HepG2 (cell line): ENCODE measurements around the gene PPP2R2C. TPM values are rescaled to one million over a fixed set of nuclear protein-coding genes. Genes with fewer than 3 reads are reported as not detected.

Experiments used
- BHLHE40 ChIP-seq: IDR thresholded peaks from 2 replicates; pipeline ENCODE4 v1.6.1; 2011; ENCODE audit warnings: low read length, improper control_type of control experiment
- CBX1 ChIP-seq: IDR thresholded peaks from one replicate; pipeline ENCODE4 v1.6.1; 2016; ENCODE audit warnings: antibody characterized with exemption, low read depth
- FOXP1 ChIP-seq, 2 experiments: fragments of 450-650 bp in 1 of 2; IDR thresholded peaks; 2 replicates each; pipeline ENCODE4 v1.6.1; 2017 to 2018; ENCODE audit warnings: antibody characterized with exemption in 1 of 2
- HOXA9 ChIP-seq: sonication (generic); formaldehyde crosslinking; IDR thresholded peaks from 2 replicates; pipeline ENCODE4 v1.8.1; 2022; ENCODE audit warnings: missing genetic modification reagents, mild to moderate bottlenecking, moderate library complexity, borderline replicate concordance
- KLF11 ChIP-seq: IDR thresholded peaks from 2 replicates; pipeline ENCODE4 v1.6.1; 2016; ENCODE audit warnings: missing compliant biosample characterization
- KMT2B ChIP-seq: IDR thresholded peaks from 2 replicates; pipeline ENCODE4 v1.6.1; 2016; ENCODE audit warnings: missing genetic modification reagents, missing compliant biosample characterization
- PHF5A ChIP-seq: IDR thresholded peaks from one replicate; pipeline ENCODE4 v1.6.1; 2018; ENCODE audit warnings: low read depth, missing genetic modification reagents; ENCODE audit not compliant: unreplicated experiment
- PHF8 ChIP-seq: sonication (generic); formaldehyde crosslinking; IDR thresholded peaks from 2 replicates; pipeline ENCODE4 v1.5.0; 2020; ENCODE audit warnings: missing genetic modification reagents
- PRPF4 ChIP-seq: fragments of 200-400 bp; formaldehyde crosslinking; IDR thresholded peaks from 2 replicates; pipeline ENCODE4 v1.6.1; 2016; ENCODE audit warnings: low read length, low read depth; ENCODE audit not compliant: poor library complexity, severe bottlenecking
- RORA ChIP-seq: sonication (generic); formaldehyde crosslinking; IDR thresholded peaks from 2 replicates; pipeline ENCODE4 v1.5.0; 2020; ENCODE audit warnings: mild to moderate bottlenecking, missing genetic modification reagents, moderate library complexity
- SATB2 ChIP-seq: sonication (generic); formaldehyde crosslinking; IDR thresholded peaks from 2 replicates; pipeline ENCODE4 v1.5.0; 2020; ENCODE audit warnings: missing genetic modification reagents
- TCF7 ChIP-seq: sonication (generic); IDR thresholded peaks from 2 replicates; pipeline ENCODE4 v1.6.1; 2016; ENCODE audit warnings: antibody characterized with exemption, low read depth
- TP53 ChIP-seq: sonication (generic); formaldehyde crosslinking; conservative IDR thresholded peaks from 2 replicates; pipeline ENCODE4 v1.4.0; 2020; ENCODE audit warnings: missing genetic modification reagents
- TSC22D2 ChIP-seq: sonication (generic); formaldehyde crosslinking; IDR thresholded peaks from 2 replicates; pipeline ENCODE4 v1.5.1; 2020; ENCODE audit warnings: missing genetic modification reagents, mild to moderate bottlenecking, borderline replicate concordance
- ZNF30 ChIP-seq: sonication (generic); formaldehyde crosslinking; IDR thresholded peaks from 2 replicates; pipeline ENCODE4 v1.5.0; 2020; ENCODE audit warnings: mild to moderate bottlenecking, missing genetic modification reagents
- ZNF367 ChIP-seq: sonication (generic); formaldehyde crosslinking; IDR thresholded peaks from 2 replicates; pipeline ENCODE4 v1.4.0; 2020; ENCODE audit warnings: missing genetic modification reagents, borderline replicate concordance
- ZNF713 ChIP-seq: sonication (generic); formaldehyde crosslinking; IDR thresholded peaks from 2 replicates; pipeline ENCODE4 v1.4.0; 2020; ENCODE audit warnings: mild to moderate bottlenecking, missing genetic modification reagents
- polyA plus RNA-seq, 8 experiments: library from polyadenylated mRNA; depleted of rRNA in 3 of 8; stranded (reverse) in 7 of 8; unstranded in 1 of 8; fragments of >200 nt; fragmentation: Illumina TruSeq in 4 of 8; extraction: Trizol in 4 of 8; gene quantifications; 2 replicates each; pipeline versions ENCODE4 v1.2.1 to v1.2.3, GENCODE V29; 2011 to 2016; ENCODE audit warnings: low read depth in 4 of 8, missing spikeins in 1 of 8, mixed read lengths in 1 of 8; ENCODE audit not compliant: insufficient read depth in 1 of 8
- total RNA-seq, 5 experiments: library from RNA; depleted of rRNA; stranded (reverse); fragments of >200 nt; fragmentation: Illumina TruSeq; extraction: Trizol; gene quantifications; 2 replicates each; pipeline ENCODE4 v1.2.3, GENCODE V29; 2016; ENCODE audit warnings: low read depth in 1 of 5
- TF ChIP-seq, protein P1 (sequence below): sonication (generic); formaldehyde crosslinking; IDR thresholded peaks from 2 replicates; pipeline ENCODE4 v1.4.0; 2020; ENCODE audit warnings: mild to moderate bottlenecking, missing genetic modification reagents
- TF ChIP-seq, protein P2 (sequence below): sonication (generic); formaldehyde crosslinking; conservative IDR thresholded peaks from 2 replicates; pipeline ENCODE4 v1.4.0; 2020; ENCODE audit warnings: missing genetic modification reagents
- TF ChIP-seq, protein P3 (sequence below): sonication (generic); formaldehyde crosslinking; IDR thresholded peaks from 2 replicates; pipeline ENCODE4 v1.5.0; 2020; ENCODE audit warnings: mild to moderate bottlenecking, missing genetic modification reagents
- TF ChIP-seq, protein P4 (sequence below): IDR thresholded peaks from 2 replicates; pipeline ENCODE4 v1.6.1; 2016
- TF ChIP-seq, protein P5 (sequence below): IDR thresholded peaks from 2 replicates; pipeline ENCODE4 v1.6.1; 2016; ENCODE audit warnings: low read depth, borderline replicate concordance
- TF ChIP-seq, protein P6 (sequence below): sonication (generic); formaldehyde crosslinking; conservative IDR thresholded peaks from 2 replicates; pipeline ENCODE4 v1.4.0; 2020; ENCODE audit warnings: mild to moderate bottlenecking, missing genetic modification reagents, moderate library complexity

PPP2R2C gene
- total and polyA plus RNA-seq, 2 of the 13 experiments (the other 11 are each of a cell fraction or from before 2014, with no cell fraction given) = 0.60 to 8.6 TPM

DNA sequence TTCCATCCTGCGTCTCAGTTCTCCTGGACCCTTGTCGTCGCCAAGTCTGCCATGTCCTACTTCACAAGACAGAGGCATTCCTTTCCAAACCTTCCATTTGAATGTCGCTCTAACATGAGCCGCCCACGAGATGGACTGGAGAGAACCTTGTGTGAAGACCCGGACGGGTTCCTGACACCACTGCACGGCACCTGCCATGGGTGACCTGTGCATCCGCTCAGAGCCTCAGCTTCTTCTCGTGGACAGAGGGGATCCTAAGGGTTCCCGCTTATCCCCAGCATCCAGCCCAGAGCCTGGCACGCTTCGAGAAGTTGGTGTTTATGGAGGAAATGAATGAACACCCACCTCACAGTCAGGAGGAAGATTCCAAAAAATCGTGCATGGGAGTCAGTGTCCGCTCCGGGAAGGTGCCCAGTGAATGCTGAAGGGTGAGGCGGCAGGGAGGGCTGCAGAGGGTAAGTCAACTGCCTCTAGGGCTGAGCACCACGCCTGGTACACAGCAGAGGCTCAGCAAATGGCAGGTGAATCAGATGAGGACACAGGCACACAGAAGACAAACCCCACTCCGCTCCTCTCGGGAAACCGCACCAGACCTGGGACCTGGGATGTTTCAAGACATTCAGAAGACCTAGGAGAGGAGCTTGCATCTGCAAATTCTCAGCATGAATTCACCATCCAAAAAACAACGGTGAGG lies 150.2 kb downstream of the PPP2R2C start (continued):
- TF ChIP-seq, protein P1, sequence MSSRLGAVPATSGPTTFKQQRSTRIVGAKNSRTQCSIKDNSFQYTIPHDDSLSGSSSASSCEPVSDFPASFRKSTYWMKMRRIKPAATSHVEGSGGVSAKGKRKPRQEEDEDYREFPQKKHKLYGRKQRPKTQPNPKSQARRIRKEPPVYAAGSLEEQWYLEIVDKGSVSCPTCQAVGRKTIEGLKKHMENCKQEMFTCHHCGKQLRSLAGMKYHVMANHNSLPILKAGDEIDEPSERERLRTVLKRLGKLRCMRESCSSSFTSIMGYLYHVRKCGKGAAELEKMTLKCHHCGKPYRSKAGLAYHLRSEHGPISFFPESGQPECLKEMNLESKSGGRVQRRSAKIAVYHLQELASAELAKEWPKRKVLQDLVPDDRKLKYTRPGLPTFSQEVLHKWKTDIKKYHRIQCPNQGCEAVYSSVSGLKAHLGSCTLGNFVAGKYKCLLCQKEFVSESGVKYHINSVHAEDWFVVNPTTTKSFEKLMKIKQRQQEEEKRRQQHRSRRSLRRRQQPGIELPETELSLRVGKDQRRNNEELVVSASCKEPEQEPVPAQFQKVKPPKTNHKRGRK (CRISPR knock-in tag) = no peak
- TF ChIP-seq TSC22D2 (CRISPR knock-in tag) = 0 out of 2 replicates have a peak, but pooled peaks have one; percentile 11
- no peak for TF ChIP-seq TCF7
- no peak for TF ChIP-seq ZNF713 (CRISPR knock-in tag)
- TF ChIP-seq KMT2B (CRISPR knock-in tag) = no peak
- TF ChIP-seq TP53 (CRISPR knock-in tag) = no peak
- TF ChIP-seq PHF8 = 0 out of 2 replicates have a peak, but pooled peaks have one; percentile 4
- no peak for TF ChIP-seq ZNF367 (CRISPR knock-in tag)
- TF ChIP-seq PRPF4 = peak; percentile 94
- no peak for TF ChIP-seq FOXP1 (IDR thresholded peaks at IDR 0.05)
- no peak for TF ChIP-seq FOXP1 (CRISPR knock-in tag; IDR thresholded peaks at IDR 0.05)
- TF ChIP-seq HOXA9 (CRISPR knock-in tag) = no peak
- TF ChIP-seq, protein P2, sequence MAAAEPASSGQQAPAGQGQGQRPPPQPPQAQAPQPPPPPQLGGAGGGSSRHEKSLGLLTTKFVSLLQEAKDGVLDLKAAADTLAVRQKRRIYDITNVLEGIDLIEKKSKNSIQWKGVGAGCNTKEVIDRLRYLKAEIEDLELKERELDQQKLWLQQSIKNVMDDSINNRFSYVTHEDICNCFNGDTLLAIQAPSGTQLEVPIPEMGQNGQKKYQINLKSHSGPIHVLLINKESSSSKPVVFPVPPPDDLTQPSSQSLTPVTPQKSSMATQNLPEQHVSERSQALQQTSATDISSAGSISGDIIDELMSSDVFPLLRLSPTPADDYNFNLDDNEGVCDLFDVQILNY (CRISPR knock-in tag) = no peak
- no peak for TF ChIP-seq KLF11 (CRISPR knock-in tag)
- TF ChIP-seq, protein P3, sequence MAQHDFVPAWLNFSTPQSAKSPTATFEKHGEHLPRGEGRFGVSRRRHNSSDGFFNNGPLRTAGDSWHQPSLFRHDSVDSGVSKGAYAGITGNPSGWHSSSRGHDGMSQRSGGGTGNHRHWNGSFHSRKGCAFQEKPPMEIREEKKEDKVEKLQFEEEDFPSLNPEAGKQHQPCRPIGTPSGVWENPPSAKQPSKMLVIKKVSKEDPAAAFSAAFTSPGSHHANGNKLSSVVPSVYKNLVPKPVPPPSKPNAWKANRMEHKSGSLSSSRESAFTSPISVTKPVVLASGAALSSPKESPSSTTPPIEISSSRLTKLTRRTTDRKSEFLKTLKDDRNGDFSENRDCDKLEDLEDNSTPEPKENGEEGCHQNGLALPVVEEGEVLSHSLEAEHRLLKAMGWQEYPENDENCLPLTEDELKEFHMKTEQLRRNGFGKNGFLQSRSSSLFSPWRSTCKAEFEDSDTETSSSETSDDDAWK (CRISPR knock-in tag) = no peak
- TF ChIP-seq PHF5A (CRISPR knock-in tag) = peak; percentile 11
- no peak for TF ChIP-seq CBX1
- no peak for TF ChIP-seq RORA (CRISPR knock-in tag)
- TF ChIP-seq ZNF30 (CRISPR knock-in tag) = no peak
- TF ChIP-seq, protein P4, sequence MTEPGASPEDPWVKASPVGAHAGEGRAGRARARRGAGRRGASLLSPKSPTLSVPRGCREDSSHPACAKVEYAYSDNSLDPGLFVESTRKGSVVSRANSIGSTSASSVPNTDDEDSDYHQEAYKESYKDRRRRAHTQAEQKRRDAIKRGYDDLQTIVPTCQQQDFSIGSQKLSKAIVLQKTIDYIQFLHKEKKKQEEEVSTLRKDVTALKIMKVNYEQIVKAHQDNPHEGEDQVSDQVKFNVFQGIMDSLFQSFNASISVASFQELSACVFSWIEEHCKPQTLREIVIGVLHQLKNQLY = no peak
- TF ChIP-seq BHLHE40 = no peak
- no peak for TF ChIP-seq SATB2
- TF ChIP-seq, protein P5, sequence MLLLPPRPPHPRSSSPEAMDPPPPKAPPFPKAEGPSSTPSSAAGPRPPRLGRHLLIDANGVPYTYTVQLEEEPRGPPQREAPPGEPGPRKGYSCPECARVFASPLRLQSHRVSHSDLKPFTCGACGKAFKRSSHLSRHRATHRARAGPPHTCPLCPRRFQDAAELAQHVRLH = no peak
- TF ChIP-seq, protein P6, sequence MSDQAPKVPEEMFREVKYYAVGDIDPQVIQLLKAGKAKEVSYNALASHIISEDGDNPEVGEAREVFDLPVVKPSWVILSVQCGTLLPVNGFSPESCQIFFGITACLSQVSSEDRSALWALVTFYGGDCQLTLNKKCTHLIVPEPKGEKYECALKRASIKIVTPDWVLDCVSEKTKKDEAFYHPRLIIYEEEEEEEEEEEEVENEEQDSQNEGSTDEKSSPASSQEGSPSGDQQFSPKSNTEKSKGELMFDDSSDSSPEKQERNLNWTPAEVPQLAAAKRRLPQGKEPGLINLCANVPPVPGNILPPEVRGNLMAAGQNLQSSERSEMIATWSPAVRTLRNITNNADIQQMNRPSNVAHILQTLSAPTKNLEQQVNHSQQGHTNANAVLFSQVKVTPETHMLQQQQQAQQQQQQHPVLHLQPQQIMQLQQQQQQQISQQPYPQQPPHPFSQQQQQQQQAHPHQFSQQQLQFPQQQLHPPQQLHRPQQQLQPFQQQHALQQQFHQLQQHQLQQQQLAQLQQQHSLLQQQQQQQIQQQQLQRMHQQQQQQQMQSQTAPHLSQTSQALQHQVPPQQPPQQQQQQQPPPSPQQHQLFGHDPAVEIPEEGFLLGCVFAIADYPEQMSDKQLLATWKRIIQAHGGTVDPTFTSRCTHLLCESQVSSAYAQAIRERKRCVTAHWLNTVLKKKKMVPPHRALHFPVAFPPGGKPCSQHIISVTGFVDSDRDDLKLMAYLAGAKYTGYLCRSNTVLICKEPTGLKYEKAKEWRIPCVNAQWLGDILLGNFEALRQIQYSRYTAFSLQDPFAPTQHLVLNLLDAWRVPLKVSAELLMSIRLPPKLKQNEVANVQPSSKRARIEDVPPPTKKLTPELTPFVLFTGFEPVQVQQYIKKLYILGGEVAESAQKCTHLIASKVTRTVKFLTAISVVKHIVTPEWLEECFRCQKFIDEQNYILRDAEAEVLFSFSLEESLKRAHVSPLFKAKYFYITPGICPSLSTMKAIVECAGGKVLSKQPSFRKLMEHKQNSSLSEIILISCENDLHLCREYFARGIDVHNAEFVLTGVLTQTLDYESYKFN (CRISPR knock-in tag) = no peak
